Left lobe of liver (tissue), 2 donors: Measurements from ENCODE around the gene NPM3. TPM values are rescaled to one million over a fixed set of nuclear protein-coding genes. Genes with fewer than 3 reads are reported as not detected.
A peak's percentile ranks its signal among the peaks of the same experiment; 100 is the strongest.

Source experiments
- ATAC-seq: fragments of 200-7000 bp; cut with Tn5 transposase; one replicate; pipeline ENCODE4 v1.9.1; 2020; ENCODE audit warnings: mild to moderate bottlenecking, moderate library complexity
- DNase-seq: peaks from one replicate; pipeline ENCODE4 v3.0.0-alpha.2; 2020; ENCODE audit warnings: low spot score
- total RNA-seq: library from RNA; stranded (reverse); gene quantifications from one replicate; pipeline ENCODE4 v1.2.1, GENCODE V29; 2021
- donor health status: DM: no; HTN: no; CAD: no; lungs with moderate emphysema.
- donor health status: DM: no; HTN: yes; CAD: no.

The NPM3 gene
- total RNA-seq, 1 donor from 2014 or later: 7.2 TPM

- peak; percentile 39 for DNase-seq
- ATAC-seq: no peak
Measured at GRCh38 chr10:101776161-101776817, 7.0 kb downstream of the NPM3 start.

DNA sequence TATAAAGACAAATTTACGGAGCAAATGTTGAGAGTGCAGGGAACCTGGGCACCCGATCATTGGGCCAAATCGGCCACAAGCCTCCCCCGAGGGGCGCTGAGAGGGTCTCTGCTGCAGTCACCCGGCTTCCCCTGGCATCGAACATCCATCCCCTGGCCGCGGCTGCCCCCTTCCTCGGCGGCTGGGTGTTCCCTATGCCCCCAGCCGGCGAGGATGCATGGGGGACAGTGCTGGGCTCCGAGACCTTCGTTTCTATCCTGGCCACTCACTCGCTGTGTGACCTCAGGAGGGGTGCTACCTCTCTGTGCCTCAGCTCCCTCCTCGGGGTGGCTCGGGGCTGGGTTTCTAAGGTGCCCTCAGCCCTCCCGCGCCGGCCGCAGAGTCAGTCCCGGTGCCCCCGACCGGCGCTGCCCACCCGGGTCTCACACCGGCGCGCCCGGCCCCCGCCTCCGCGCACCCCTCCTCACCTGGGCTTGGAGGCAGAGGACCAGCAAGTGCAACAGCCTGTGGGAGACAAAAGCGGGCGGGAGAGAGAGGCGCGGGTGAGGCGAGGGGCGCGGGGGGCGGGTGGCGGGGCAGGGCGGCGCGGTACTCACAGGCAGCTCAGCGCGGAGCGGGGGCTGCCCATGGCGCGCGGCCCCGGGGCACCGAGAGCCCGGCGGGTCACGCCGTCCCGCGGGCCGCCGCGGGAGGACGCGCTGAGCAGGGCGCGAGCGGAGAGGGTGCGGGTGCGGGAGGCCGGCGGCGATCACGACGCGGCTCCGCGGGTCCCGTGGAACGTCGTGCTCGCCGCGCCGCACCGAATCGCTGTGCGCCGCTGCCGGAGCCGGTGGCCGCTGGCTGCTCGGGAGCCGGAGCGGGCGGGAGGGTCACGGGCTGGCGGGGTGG lies 7.7 kb downstream of the NPM3 start, which contains the start of gene FGF8:
TSS of gene FGF8 (minus strand) at position 842 of the 888 bp plus-strand sequence. CDS start at position 628, 214 bp downstream.
- DNase-seq (no peak), ATAC-seq (no peak)

- no peak for DNase-seq
- no peak for ATAC-seq
Measured at GRCh38 chr10:101774589-101775272, 8.5 kb downstream of the NPM3 start.

DNA sequence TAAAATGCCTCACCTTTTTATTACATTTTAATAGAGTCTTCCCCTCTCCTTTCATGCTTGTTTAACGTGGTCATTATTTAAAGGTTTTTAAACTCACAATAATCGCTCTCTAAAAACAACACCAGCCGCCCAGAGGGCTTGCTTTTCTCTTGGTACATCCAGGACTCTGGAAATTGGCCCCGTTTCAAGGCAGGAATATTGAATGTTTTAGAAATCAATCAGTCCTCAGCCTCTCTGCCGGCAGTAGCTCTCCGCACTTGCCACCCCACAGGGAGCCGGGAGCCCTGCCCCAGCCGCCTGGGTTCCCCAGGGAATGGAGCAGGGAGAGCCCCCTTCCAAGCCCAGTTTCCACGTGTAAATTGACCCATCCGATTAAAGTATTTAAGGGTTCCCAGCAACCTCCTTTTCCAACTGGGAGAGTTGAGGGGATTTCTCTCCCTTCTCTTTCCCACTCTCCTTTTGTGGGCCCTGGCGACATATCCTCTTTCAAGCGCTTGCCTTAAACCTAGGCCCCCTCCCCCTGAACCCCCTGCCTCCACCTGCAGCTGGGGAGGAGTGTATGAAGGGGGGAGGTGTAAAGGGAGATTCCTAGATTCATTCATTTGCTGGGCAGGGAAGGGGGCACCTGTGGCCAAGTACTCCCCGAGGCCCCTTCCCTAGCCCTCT lies 9.2 kb downstream of the NPM3 start:
- DNase-seq: no peak
- peak; percentile 56 for ATAC-seq

GRCh38 chr10:101772895-101773761 lies 10.1 kb downstream of the NPM3 start:
- no peak for DNase-seq
- no peak for ATAC-seq

DNA sequence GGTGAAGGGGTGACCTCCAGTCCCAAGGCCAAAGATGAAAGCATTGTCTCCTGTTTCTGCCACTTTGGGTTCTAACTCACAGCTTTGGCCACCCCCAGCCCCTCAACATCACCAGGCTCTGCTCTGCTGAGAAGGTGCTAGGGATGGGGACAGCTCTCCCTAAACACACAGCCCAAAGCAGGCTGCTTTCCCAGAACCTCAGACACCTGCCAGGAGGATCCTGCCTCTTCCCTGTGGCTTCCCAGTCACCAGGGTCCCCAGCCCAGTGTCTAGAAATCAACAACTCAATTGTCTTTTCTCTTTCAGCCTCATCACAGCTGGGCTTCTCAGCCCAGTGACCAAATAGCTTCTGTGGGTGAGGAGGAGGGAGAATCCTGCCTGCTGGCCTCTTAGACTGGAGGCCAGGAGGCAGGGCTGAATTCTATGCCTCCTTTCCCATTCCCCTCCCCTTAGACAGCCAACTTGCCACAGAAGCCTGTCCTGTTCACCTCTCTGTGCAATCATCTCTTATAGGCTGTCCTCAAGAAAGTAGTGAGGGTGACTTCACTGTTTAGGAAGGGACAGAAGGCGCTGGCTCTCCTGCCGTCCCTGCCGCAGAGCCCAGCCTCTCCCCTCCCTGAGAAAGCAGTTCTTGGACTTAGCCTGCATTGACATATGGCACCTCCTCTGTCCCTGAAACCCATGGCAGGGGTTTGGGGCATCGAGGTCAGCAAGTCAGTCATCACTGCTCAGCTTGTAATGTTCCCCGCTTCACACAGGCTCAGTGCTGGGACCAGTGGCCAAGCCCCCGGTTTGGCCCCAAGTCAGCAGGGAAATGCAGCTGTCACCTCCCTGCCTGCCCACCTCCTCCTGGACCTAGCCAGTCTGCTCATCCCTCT lies 11.0 kb downstream of the NPM3 start:
- DNase-seq (no peak), ATAC-seq (no peak)

DNA sequence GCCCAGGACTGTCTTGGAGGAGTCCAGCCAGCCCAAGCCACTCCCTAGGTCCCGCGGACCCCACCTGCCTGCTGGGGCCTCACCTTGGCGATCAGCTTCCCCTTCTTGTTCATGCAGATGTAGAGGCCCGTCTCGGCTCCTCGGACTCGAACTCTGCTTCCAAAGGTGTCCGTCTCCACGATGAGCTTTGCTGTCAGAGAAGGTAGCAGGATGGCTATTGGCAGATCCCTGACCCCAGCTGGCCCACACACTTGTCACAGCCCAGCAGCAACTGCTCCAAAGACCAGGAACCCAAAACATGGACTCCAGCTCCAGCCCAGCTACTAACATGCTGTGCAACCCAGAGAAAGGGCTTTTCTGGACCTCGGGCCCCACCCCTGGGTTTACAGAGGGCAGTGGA lies 11.9 kb downstream of the NPM3 start:
- DNase-seq (no peak), ATAC-seq (no peak)

GRCh38 chr10:101770331-101771215 lies 12.7 kb downstream of the NPM3 start:
- DNase-seq: no peak

GRCh38 chr10:101769541-101770180 lies 13.6 kb downstream of the NPM3 start:
- no peak for ATAC-seq
- no peak for DNase-seq

More at GRCh38 chr10:101770331-101771215, 12.7 kb downstream of the NPM3 start:
- ATAC-seq: no peak

DNA sequence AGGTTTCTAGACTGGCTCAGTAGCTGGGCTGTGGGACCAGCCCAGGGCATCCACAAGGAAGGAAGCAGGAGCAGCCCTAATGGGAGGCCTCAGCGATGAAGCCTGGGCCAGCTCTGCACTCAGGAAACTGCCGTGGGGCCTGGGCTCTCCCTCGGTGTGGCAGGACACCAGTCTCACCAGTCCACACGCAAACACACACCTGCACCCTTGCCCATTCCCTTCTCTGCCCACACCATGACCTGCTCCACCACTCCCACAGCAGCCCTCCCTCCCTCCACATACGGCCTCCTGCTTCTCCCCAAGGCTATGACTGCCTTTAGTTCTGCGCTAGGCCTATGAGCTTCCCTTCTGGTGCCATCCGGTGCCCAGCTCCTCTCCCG lies 14.5 kb downstream of the NPM3 start:
- ATAC-seq: no peak
- DNase-seq: no peak

DNA sequence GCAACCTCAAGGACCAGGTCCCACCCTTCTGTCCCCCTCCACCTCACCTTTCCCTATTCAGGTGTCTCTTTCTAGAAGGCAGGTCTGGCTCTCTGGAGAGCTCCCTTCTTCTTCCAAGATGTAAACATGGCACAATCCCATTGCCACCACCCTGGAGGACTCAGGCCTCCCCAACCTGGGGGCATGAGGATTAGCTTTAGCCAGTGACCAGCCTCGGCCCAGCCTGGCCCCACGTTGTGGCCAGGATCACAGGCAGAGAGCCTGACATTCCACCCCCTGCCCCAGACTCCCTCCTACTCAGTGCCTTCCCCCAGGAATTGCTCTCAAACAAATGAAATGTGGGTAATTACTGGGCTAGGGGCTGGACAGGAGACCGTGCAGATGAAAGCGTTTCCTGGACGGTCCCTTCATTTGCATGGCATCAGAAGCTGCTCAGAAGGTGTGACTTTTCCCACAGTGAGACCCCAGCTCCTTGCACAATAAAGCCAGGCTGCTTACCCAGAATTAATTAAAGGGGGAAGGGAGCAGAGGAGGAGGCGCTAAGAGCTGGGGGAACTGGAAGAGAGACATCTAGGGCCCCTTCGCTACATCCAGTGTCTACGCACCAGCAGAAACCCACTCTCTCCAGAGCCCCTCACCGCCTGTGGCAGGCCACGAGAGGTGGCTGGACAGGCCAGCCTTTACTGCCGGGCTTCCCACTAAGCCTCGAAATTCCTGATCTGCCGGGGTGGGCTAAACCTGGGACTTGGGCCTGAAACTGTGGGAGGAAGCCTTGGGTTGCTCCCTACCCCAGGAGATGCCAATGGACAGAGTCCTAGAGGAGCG lies 15.1 kb downstream of the NPM3 start:
- ATAC-seq (no peak), DNase-seq (no peak)

GRCh38 chr10:101767600-101767945 lies 15.7 kb downstream of the NPM3 start:
- no peak for ATAC-seq
- no peak for DNase-seq

DNA sequence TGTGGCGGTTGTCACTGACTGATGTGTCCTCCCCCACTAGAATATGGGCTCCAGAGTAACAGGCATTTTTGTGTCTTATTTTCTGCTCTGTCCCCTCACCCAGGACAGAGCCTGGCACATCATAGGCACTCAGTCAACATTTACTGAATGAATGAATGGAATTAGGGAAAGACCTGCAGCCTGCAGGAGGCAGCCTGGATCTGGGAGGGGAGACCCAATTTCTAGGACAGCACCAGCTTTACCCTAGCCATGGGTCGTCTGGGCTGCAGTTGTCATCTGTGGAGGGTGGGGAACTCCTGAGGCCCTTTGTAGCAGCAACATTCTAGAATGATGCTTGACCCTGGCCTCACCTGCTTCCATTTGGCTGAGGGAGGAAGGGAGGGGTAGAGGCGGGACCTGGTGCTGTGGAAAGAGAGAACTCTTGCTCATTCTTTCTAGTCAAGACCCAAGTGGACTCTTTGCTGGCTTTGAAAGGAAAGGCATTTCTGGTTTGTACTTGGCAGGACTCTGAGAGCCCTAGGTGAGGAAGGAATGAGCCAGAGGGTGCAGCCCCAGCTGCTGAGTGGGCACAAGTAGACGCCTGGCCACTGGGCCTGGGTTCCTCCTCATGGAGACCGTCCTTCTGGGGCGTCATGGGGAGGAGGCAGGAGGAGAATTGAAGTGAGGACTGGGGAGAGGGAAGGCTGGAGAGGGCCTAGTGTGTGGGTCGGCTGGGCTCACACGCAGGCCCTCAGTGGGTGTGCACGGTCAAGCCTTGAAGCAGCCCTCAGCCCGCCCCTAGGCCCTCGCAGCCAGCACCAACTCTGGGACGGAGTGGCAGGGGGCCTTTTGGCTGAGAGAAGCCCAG lies 16.3 kb downstream of the NPM3 start:
- DNase-seq (no peak), ATAC-seq (no peak)

GRCh38 chr10:101766306-101766705 lies 16.9 kb downstream of the NPM3 start:
- ATAC-seq: no peak
- DNase-seq: no peak

GRCh38 chr10:101763141-101763846 lies 20.0 kb downstream of the NPM3 start:
- no peak for ATAC-seq
- no peak for DNase-seq
